ENCODE results near the gene ADGRF5.
A peak's percentile ranks its signal among the peaks of the same experiment; 100 is the strongest.

Gene ADGRF5

DNA sequence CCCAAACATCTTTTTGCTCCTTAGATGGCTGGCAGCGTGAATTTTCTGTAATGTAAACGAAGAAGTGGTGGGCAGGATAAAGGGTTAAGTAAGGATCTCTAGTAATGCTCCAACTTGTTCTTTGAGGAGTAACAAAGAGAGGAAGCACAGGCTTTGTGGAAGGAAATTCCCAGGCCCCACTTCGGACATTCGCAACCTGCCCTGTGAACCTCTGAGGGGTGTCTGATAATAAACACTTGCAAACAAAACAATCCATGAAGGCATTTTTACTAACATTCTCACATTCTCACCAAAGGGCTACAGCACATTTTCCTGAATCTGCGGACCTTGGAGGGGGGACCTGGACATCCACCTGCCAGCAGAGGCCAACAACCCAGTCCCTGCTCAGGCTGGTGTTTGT lies 25.8 kb upstream of the ADGRF5 start:
- TF ChIP-seq ZFX (IDR thresholded peaks at IDR 0.05; ENCODE audit: borderline replicate concordance): no peak
- TF ChIP-seq, protein P1, sequence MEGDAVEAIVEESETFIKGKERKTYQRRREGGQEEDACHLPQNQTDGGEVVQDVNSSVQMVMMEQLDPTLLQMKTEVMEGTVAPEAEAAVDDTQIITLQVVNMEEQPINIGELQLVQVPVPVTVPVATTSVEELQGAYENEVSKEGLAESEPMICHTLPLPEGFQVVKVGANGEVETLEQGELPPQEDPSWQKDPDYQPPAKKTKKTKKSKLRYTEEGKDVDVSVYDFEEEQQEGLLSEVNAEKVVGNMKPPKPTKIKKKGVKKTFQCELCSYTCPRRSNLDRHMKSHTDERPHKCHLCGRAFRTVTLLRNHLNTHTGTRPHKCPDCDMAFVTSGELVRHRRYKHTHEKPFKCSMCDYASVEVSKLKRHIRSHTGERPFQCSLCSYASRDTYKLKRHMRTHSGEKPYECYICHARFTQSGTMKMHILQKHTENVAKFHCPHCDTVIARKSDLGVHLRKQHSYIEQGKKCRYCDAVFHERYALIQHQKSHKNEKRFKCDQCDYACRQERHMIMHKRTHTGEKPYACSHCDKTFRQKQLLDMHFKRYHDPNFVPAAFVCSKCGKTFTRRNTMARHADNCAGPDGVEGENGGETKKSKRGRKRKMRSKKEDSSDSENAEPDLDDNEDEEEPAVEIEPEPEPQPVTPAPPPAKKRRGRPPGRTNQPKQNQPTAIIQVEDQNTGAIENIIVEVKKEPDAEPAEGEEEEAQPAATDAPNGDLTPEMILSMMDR (IDR thresholded peaks at IDR 0.05): no peak
- H3K27ac ChIP-seq: peak overlapping the region; percentile 58

- no peak for TF ChIP-seq ZFX (IDR thresholded peaks at IDR 0.05; ENCODE audit: borderline replicate concordance)
- TF ChIP-seq, protein P1 (IDR thresholded peaks at IDR 0.05): no peak
- no peak overlapping the region for H3K27ac ChIP-seq
Measured at GRCh38 chr6:46940433-46941226, 18.9 kb upstream of the ADGRF5 start.

GRCh38 chr6:46937642-46938041 lies 15.9 kb upstream of the ADGRF5 start:
- no peak overlapping the region for H3K27ac ChIP-seq
- TF ChIP-seq ZFX (IDR thresholded peaks at IDR 0.05; ENCODE audit: borderline replicate concordance): no peak
- TF ChIP-seq, protein P1 (IDR thresholded peaks at IDR 0.05): no peak

DNA sequence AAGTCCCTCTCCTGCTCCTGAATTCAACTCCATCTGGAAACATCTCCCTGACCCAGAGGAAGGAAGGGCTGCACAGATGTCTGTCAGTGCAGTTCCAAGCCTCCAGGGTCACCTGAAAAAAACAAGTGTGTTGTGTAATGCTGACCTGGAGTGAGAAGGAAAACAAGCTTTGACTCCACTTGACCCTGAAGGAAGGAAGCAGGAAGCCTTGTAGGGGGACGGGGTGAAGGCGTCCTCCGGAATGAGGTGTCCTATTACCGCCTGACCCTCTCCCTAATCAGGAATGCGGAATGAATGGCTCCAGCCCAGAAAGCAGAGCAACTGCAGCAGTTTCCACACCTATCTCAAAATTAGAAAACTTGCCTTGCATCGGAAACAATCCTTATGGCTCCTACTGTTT lies 13.9 kb upstream of the ADGRF5 start:
- no peak overlapping the region for H3K27ac ChIP-seq
- TF ChIP-seq ZFX (IDR thresholded peaks at IDR 0.05; ENCODE audit: borderline replicate concordance): no peak
- TF ChIP-seq, protein P1 (IDR thresholded peaks at IDR 0.05): no peak

DNA sequence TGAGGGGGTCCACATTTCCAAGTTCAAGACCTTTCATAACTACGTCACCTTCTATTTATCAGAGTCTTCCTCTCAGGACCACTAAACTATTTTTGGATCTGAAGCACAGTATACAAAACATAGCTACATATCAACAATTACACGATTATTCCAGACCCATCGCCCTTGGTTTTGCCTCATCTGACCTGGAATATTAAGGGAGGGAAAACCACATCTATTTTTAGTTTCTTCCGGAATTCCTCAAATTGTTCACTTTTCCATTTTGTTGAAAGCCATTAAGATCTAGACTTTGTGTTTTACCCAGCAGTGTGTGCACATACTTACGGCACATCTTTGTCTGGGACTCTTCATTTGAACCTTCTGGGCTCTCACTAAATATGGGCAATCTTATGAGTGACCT lies 12.0 kb upstream of the ADGRF5 start:
- no peak overlapping the region for H3K27ac ChIP-seq
- no peak for TF ChIP-seq ZFX (IDR thresholded peaks at IDR 0.05; ENCODE audit: borderline replicate concordance)
- TF ChIP-seq, protein P1 (IDR thresholded peaks at IDR 0.05): no peak

- no peak overlapping the region for H3K27ac ChIP-seq
- TF ChIP-seq, protein P1 (IDR thresholded peaks at IDR 0.05): no peak
Measured at GRCh38 chr6:46932526-46933319, 11.0 kb upstream of the ADGRF5 start.

DNA sequence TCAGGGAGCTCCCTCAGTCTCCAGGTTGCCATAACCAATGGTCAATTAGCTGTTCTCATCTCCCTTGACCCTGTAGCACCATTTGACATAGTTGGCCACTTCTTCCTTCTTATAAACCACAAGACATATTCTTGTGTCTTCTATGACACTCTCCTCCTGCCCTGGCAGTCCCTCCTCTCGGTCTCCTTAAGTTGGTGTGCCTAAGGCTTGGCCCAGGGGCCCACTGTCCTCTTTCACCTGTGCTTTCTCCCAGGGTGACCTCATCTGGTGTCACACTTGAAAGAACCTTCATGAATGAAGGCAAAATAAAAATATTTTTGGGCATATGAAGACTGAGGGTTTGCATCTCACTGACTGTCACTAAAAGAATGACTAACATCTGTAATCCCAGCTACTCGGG lies 9.7 kb upstream of the ADGRF5 start:
- no peak overlapping the region for H3K27ac ChIP-seq
- TF ChIP-seq, protein P1 (IDR thresholded peaks at IDR 0.05): no peak
- no peak for TF ChIP-seq ZFX (IDR thresholded peaks at IDR 0.05; ENCODE audit: borderline replicate concordance)

All from 22Rv1 (cell line).